ENCODE results near the gene BIN1.

BIN1 gene

DNA sequence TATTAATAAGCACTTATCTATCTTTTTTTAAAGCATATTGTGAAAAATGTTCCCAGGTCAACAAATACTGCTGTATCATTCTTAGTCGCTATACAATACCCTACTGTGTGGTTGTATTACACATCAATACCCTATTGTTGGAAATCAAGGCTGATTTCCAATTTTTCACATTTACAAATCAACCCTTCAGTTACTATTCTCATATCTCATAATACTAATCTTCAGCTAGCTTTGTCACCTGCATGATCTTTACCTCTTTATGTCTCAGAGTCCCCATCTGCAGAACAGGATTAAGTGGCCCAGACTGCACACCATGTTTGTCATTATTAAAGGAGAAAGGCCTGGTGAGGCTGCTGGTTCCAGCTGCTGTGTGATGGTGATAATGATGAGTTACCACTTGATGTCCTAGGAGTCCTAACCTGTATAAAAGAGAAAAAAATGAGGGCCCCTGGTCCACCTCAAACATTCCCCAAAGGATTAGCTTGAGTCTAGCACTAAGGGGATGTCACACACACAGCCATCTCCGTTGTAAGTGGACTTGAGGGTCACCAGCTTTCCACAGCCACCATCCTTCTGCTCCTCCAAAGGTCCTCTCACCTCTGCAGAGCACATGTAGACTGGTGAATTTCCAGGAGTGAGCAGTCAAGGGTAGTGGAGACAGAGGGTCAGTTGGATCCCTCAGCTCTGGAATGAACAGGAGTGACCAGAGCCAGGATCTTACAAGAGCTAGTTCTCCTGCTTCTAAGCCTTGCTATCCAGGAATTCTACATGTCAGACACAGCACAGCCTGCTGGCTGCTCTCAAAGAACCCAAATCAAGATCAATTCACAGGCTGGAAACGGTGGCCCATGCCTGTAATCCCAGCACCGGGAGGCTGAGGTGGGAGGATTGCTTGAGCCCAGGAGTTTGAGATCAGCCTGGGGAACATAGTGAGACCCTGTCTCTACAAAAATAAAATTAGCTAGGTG lies 36.0 kb upstream of the BIN1 start:
- H3K4me3 ChIP-seq (ENCODE audit: low read depth, low read length): no peak overlapping the region
- DNase-seq (ENCODE audit: low read depth): no peak
- TF ChIP-seq, protein P1, sequence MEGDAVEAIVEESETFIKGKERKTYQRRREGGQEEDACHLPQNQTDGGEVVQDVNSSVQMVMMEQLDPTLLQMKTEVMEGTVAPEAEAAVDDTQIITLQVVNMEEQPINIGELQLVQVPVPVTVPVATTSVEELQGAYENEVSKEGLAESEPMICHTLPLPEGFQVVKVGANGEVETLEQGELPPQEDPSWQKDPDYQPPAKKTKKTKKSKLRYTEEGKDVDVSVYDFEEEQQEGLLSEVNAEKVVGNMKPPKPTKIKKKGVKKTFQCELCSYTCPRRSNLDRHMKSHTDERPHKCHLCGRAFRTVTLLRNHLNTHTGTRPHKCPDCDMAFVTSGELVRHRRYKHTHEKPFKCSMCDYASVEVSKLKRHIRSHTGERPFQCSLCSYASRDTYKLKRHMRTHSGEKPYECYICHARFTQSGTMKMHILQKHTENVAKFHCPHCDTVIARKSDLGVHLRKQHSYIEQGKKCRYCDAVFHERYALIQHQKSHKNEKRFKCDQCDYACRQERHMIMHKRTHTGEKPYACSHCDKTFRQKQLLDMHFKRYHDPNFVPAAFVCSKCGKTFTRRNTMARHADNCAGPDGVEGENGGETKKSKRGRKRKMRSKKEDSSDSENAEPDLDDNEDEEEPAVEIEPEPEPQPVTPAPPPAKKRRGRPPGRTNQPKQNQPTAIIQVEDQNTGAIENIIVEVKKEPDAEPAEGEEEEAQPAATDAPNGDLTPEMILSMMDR (IDR thresholded peaks at IDR 0.05; ENCODE audit: control insufficient read depth, extremely low read depth, insufficient read depth): no peak

DNA sequence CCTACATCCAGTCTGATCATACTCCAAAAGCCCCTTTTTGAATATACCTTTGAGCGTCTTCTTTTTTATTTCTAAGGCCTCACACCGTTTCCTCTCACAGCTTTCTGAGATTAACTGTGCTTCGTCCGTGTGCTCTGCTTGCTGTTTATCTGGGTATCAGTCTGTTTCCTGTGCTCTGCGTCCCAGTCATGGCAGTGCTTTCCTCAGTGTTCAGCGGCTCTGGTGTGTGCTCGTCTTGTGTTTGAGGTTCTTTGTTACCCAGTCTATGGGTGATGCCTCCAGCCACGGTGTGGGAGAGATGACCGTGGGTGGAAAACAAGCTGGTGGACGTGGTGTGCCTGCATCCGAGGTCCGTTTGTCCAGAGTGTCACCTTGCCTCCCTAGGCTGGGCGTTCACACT lies 33.6 kb upstream of the BIN1 start:
- DNase-seq (ENCODE audit: low read depth): no peak
- H3K4me3 ChIP-seq (ENCODE audit: low read depth, low read length): no peak overlapping the region
- TF ChIP-seq, protein P1 (IDR thresholded peaks at IDR 0.05; ENCODE audit: control insufficient read depth, extremely low read depth, insufficient read depth): no peak

DNA sequence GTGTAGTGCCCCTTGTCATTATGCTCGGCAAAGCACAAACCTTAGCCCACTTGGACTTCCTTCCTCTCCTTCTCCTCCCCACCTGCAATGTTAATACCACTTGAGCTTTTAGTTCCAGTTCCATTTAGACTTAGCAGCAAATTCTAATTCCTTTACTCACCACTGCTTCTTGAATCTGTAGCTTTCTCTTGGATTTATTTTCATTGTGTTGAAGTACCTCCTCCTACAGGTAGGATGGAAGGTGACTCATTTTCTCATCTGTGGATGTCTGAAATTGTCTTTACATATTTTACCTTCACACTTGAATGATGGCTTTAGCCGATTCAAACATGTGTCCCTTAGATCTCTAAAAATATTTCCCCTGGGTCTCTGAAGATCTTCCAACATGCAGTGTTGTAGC lies 32.8 kb upstream of the BIN1 start:
- no peak overlapping the region for H3K4me3 ChIP-seq (ENCODE audit: low read depth, low read length)
- DNase-seq (ENCODE audit: low read depth): no peak
- TF ChIP-seq, protein P1 (IDR thresholded peaks at IDR 0.05; ENCODE audit: control insufficient read depth, extremely low read depth, insufficient read depth): no peak

DNA sequence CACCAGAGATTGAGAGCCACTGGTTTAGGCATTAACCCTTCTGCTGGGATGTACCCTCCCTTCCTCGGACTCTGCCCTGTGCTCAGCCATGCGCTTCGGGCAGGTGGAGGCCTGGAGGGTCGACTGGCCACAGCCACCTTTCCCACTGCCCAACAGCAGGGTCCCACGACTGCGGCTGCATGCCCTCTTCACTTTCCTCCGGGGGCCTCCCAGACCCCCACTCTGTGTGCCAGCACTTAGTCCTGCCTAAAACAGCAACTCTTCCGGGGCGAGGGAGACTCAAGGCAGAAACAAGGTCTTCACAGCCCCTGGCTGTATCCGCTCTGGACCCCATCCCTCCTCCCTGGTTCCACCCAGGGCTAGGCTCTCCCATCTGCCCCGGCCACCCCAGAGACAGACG lies 31.3 kb upstream of the BIN1 start:
- H3K4me3 ChIP-seq (ENCODE audit: low read depth, low read length): no peak overlapping the region
- no peak for DNase-seq (ENCODE audit: low read depth)

DNA sequence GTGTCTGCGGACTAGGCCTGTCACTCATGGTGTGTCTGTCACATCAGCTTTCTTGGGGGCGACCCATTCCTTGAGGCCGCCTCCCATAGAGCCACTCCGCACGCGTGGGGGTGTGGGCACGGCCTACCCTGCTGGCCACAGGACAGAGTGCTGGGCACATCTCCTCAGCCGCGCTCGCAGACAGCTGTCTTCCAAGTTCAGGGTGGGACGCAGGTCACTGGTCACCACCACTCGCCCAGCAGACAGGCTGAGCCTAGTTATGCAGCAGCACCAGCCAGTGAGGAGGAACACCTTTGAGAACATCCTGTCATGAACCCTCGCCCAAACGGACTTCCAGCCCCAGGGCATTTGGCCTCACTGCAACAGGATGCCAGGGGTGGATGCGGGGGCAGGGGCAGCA lies 30.8 kb upstream of the BIN1 start:
- TF ChIP-seq, protein P1 (IDR thresholded peaks at IDR 0.05; ENCODE audit: control insufficient read depth, extremely low read depth, insufficient read depth): no peak
- no peak overlapping the region for H3K4me3 ChIP-seq (ENCODE audit: low read depth, low read length)
- no peak for DNase-seq (ENCODE audit: low read depth)

More for the DNA sequence above, 31.3 kb upstream of the BIN1 start:
- TF ChIP-seq, protein P1 (IDR thresholded peaks at IDR 0.05; ENCODE audit: control insufficient read depth, extremely low read depth, insufficient read depth): no peak

DNA sequence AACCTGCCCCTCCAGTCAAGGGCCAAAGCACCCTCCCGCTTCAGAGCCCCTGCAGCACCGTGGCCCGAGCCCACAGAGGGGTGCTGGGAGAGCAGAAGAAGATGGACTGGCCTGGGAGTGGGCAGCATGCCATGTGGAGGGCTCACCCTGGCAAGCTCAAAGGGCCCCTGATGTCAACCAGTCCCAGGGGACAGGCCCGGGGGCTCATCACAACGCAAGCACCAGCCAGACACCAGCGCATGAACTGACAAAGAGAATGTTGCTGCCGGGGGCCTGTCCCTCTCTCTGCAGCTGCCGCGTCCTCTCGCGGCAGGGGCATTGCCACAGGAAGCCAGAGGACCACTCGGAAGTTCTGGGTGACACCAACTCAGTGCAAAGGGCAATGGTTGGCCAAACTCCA lies 30.3 kb upstream of the BIN1 start:
- no peak for DNase-seq (ENCODE audit: low read depth)
- TF ChIP-seq, protein P1 (IDR thresholded peaks at IDR 0.05; ENCODE audit: control insufficient read depth, extremely low read depth, insufficient read depth): no peak
- H3K4me3 ChIP-seq (ENCODE audit: low read depth, low read length): no peak overlapping the region

All from LNCaP clone FGC (cell line).